ENCODE measurements around the gene FGD2.
"Not testable (repeated sequence)": the region's sequence is repeated elsewhere in the genome, so short reads cannot be mapped to it uniquely, and the experiment has no call there.

FGD2 gene

GRCh38 chr6:37039958-37040357 lies 34.5 kb downstream of the FGD2 start:
- no peak for DNase-seq (ENCODE audit: low spot score)

GRCh38 chr6:37041521-37041920 lies 36.1 kb downstream of the FGD2 start:
- DNase-seq (ENCODE audit: low spot score) = no peak

DNA sequence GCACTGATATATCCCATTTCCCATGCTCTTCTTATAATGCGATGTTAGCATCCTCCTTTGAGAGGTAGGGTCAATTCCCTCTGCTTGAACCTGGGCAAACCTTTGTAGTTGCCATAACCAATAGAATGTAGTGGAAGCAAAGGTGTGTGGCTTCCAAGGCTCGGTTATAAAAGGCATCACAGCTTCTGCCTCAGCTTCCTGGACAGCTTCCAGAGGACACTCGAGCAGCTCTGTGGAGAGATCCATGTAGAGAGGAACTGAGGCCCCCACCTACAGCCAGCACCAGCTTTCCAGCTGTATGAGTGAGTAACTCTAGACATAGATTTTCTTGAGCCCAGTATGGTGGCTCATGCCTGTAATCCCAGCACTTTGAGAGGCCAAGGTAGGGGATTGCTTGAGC lies 36.7 kb downstream of the FGD2 start:
- DNase-seq (ENCODE audit: low spot score) = no peak

DNA sequence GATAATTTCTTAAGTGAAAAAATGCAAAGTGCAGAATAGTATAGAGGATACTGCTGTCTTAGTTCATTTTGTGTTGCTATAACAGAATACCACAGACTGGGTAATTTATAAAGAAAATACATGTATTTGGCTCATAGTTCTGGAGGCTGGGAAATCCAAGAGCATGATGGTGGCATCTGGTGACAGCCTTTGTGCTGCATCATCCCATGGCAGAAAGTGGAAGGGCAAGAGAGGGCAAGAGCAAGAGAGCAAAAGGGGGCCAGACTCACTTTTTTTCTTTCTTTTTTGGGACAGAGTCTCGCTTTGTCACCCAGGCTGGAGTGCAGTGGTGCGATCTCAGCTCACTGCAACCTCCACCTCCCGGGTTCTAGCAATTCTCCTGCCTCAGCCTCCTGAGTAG lies 37.6 kb downstream of the FGD2 start:
- not testable (repeated sequence) for DNase-seq (ENCODE audit: low spot score)

DNA sequence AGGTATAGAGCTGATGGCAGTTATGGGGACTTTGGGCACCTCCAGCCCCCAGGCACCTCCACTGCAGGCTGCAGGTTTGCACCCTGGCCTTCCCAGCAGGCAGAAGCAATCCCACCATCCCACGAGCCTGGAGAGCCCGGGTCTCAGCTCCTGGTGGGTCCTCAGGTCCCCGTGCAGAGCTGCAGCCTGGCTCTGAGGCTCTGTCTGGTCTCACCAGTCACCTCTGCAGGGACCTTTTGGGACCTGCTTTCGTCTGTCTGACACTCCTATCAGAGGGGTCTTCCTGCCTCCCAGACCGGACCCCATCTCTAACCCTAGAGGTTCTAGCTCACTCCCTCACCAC lies 41.9 kb downstream of the FGD2 start:
- DNase-seq (ENCODE audit: low spot score) = no peak

DNA sequence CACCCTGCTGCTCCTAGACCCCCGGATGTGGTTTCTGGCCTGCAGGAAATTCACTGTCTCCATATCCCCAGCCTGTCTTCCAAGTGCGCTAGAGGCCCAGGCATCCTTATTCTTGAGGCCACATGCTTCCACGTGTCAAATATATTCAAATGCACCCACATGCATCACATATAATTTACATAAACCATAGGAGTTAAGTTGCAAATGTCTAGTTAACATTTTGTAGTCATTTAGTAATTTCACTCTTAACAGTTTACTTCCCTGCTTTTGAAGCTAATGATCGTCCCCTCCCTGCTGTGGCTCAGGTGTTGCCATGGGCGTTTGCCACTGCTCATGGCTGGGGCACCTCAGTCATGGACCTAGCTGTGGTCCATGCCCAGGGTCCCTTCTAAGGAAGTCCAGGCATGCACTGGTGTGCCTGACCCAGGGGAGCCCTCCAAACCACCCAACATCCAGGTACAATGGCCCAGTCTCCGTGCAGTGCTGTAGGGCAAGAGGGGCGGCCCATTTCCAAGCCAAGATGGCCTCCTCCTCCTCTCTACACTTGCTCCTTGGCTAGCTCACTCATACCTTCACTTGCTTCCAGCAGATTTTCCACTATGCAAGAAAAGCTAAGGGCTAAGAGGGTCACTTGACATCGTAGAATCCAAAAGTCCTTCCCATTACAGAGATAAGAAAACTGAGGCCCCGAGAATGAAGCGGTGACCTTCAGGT lies 42.4 kb downstream of the FGD2 start:
- no peak for DNase-seq (ENCODE audit: low spot score)

DNA sequence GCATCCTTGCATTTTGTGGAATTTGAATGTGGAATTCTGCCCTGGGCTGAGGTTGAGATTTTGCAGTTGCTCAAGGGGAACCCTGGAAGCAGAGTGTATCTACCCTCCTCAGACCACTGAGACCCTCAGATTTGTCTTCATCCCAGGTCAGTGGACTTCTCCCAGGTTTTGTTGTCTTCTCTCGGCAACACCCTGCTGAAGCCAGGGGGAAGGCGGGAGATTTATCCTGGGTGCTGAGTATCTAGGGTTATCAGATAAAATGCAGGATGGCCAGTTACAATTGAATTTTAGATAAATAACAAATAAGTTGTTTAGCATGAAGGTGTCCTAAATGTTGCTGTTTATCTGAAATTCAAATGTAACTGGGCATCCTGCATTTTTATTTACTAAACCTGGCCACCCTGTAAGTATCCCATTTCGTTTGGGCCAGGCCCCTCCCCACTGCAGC lies 43.0 kb downstream of the FGD2 start:
- DNase-seq (ENCODE audit: low spot score) = no peak

DNA sequence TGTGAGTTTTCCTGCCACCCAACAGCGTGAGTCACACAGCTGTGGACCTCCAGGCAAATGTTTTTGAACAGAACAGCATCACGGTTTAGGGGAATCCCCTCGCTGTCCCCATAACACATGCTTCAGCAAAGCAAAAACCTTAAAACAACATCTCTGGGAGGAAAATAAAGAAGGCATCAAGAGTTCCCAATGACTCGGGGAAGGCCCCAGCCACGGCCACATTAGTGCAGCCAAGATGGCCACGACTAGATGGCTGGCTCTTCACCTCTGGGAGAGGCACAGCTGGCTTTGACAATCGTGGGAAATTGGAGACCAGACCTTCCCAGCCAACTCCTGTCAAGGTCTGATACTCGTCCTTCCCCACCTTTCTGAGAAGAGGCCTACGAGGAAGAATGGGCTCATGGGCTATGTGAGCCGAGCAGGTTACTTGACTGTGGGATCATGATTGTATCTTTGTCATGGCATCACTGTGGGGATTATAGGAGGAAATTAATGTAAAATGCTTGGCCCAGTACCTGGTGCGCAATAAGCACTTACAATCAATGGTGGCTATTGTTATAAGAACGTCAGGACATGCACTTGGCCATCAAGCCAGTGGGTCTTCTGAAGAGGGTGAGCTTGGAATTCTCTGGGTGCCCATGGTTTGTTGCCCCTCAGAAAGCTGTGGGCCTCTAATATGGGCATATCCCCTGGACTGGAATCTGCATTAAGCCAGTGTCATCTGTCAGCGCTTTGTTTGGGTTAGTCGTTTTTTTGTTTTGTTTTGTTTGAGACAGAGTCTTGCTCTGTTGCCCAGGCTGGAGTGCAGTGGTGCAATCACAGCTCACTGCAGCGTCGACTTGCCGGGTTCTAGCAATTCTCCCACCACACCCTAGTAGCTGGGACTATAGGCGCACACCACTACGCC lies 43.6 kb downstream of the FGD2 start:
- no peak for DNase-seq (ENCODE audit: low spot score)

DNA sequence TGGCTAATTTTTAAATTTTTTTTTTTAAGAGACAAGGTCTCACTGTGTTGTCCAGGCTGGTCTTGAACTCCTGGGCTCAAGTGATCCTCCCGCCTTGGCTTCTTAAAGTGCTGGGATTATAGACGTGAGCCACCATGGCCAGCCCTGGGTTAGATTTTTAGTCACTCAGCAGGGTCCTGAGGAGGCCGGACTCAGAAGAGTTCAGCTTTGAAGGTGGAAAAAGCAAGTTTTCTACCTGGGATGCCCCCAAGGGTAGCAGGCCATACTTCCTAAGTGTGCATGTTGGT lies 44.2 kb downstream of the FGD2 start:
- DNase-seq (ENCODE audit: low spot score) = no peak

DNA sequence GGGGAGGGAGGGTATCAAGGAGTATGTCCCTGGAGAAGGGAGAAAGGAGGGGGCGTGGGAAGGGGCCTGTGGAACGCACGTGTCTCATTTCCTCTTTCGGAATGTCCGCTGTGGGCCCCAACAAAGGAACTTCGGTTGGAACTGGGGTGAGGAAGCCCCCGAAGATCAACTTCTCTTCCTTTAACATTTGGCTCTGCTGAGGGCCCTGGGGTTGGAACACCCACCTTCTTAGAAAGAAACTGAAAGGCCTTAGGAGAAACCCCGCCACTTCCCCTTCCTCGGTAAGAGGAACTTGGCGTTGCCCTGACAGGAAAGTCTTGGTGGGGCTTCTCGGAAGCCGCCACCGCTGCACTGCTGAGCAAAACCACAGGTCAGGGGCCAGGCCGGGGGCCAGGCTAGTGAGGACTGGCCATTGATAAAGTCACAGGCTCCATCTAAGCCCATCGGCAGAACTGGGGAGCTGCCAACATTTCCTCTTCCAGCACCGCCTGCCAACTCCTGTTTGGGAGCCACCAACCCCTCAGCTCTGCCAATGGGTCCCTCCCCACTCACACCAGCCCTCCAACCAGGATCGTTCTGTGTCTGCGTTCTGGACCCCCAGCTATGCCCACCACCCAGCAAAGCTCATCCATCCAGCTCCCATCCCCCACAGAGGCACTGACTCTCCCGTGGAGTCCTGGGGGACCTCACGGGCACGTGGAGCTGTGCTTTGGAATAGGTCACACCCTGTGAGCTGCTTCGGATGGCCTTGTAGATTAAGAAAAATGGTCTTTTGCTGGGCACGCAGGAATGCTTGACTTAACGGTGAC lies 44.8 kb downstream of the FGD2 start:
- DNase-seq (ENCODE audit: low spot score) = no peak

GRCh38 chr6:37050854-37051137 lies 45.3 kb downstream of the FGD2 start:
- no peak for DNase-seq (ENCODE audit: low spot score)

- peak; percentile 78 for DNase-seq (ENCODE audit: low spot score)
These were observed 45.9 kb downstream of the FGD2 start for GRCh38 chr6:37051138-37052026.

- no peak for DNase-seq (ENCODE audit: low spot score)
These were observed 46.7 kb downstream of the FGD2 start for GRCh38 chr6:37052027-37052628.

DNA sequence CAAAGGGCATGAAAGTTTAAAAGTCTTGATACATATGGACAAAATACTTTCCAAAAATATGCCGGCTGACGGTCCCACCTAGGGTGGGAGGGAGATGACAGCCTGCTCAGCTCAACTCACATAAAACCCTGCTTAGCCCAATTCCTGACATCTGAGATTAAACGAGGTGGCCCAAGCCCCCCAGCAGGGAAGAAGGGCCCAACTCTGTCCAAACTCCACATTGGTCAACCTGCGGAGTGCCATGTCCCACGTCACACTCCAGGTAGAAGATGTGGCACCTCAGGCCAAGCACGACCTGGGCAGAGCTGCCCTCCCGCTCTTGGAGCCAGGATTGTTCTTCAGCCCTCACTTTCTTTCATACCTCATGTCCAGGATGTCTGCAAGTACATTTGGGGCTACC lies 48.2 kb downstream of the FGD2 start:
- DNase-seq (ENCODE audit: low spot score) = no peak

- DNase-seq (ENCODE audit: low spot score) = no peak
These were observed 48.7 kb downstream of the FGD2 start for GRCh38 chr6:37054171-37054570.

DNA sequence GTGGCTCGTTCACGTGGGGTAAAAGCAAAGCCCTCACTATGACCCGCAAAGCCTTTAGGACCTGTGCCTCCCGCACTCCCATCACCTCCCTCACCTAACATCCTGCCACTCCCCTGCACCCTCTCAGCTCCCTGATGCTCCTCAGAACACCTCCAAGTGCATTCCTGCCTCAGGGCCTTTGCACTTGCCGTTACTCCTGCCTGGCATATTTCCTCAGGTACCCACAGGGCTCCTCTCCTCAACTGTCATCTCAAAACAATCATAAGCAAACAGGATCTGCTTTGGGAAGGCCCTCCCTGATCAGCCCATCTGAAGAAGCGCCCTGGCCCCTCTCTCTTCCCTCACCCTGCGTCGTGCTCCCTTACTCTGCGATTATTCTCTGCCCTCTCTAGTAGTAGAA lies 49.1 kb downstream of the FGD2 start:
- DNase-seq (ENCODE audit: low spot score) = no peak

- no peak for DNase-seq (ENCODE audit: low spot score)
These were observed 50.6 kb downstream of the FGD2 start for GRCh38 chr6:37056112-37056403.

GRCh38 chr6:37056439-37057127 lies 51.1 kb downstream of the FGD2 start:
- peak; percentile 82 for DNase-seq (ENCODE audit: low spot score)

DNA sequence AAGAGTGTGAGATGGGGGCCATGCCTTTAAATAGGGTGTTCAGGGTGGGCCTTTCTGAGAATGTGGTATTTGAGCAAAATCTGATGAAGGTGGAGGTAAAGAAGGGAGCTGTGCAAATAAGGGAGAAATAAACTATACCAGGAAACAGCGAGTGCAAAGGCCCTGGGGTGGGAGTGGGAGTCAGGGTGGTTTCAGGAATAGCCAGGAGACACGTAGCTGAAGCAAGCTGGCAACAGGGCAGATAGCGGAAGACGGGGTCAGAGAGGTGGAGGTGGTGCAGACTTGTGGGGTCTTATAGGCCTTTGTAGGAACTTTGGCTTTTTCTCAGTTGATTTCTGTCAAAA lies 51.6 kb downstream of the FGD2 start:
- no peak for DNase-seq (ENCODE audit: low spot score)

- DNase-seq (ENCODE audit: low spot score) = no peak
These were observed 52.2 kb downstream of the FGD2 start for GRCh38 chr6:37057678-37058077.

DNA sequence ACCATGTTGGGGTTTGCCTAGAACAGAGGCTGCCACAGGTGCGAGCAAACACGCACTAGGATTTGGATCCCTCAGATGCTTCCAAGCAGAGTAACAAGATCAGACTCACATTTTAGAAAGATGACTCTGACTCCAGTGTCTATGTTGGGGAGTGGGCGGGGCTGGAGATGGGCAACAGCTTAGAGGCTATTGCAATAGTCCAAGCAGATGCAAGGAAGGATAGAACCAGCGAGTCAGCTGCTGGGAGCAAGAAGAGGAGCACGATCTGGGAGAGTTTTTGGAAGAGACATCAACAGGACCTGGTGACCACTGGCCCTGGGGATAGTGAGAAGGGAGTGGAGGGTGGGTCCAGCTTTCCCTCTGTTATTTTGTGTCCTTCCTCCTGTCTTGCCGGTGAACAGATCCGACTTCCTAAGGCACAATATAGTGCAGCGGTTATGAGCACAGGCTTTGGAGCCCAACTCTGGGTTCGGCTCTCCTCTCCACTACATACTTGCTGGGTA lies 52.7 kb downstream of the FGD2 start:
- no peak for DNase-seq (ENCODE audit: low spot score)
